AG10803 (cell line): Measurements from ENCODE around the gene ZBTB46.

Experiments used
- DNase-seq: peaks from one replicate; pipeline ENCODE4 v3.0.0; 2010; ENCODE audit warnings: low read depth
- H3K4me3 ChIP-seq: 2 replicates; pipeline ENCODE4 v1.5.1; 2011; ENCODE audit warnings: mild to moderate bottlenecking, low read length, control low read depth
- CTCF ChIP-seq: conservative IDR thresholded peaks from 2 replicates; pipeline ENCODE4 v1.5.1; 2011; ENCODE audit warnings: mild to moderate bottlenecking, low read length, control low read depth, inconsistent platforms

Gene ZBTB46

GRCh38 chr20:63840405-63840828, 9.4 kb upstream of the ZBTB46 start:
- no peak overlapping the region for H3K4me3 ChIP-seq
- TF ChIP-seq CTCF: no peak
- DNase-seq: no peak

GRCh38 chr20:63839620-63840019, 8.6 kb upstream of the ZBTB46 start:
- no peak for TF ChIP-seq CTCF
- DNase-seq: no peak
- H3K4me3 ChIP-seq: no peak overlapping the region

GRCh38 chr20:63837479-63837878, 6.4 kb upstream of the ZBTB46 start:
- DNase-seq: no peak
- TF ChIP-seq CTCF: no peak
- no peak overlapping the region for H3K4me3 ChIP-seq

- no peak overlapping the region for H3K4me3 ChIP-seq
- TF ChIP-seq CTCF: no peak
- no peak for DNase-seq
Observed at GRCh38 chr20:63836458-63837344, 5.6 kb upstream of the ZBTB46 start.

- DNase-seq: peak; percentile 96
- H3K4me3 ChIP-seq: no peak overlapping the region
- TF ChIP-seq CTCF: no peak
Observed at GRCh38 chr20:63835021-63835858, 4.2 kb upstream of the ZBTB46 start.

GRCh38 chr20:63834491-63834880, 3.4 kb upstream of the ZBTB46 start:
- no peak for DNase-seq
- H3K4me3 ChIP-seq: no peak overlapping the region
- TF ChIP-seq CTCF: no peak
